Activated CD4-positive, alpha-beta T cell treated with anti-CD3 and anti-CD28 coated beads for 24 hours (primary cell): ENCODE measurements around the gene ISY1.
A peak's percentile ranks its signal among the peaks of the same experiment; 100 is the strongest.
"Not testable (repeated sequence)": the region's sequence is repeated elsewhere in the genome, so short reads cannot be mapped to it uniquely, and the experiment has no call there.

Experiments
- DNase-seq, 2 donors: peaks; one replicate each; pipeline ENCODE4 v3.0.0-alpha.2; 2020; ENCODE audit warnings: low read depth in 2 of 2

Gene ISY1

DNA sequence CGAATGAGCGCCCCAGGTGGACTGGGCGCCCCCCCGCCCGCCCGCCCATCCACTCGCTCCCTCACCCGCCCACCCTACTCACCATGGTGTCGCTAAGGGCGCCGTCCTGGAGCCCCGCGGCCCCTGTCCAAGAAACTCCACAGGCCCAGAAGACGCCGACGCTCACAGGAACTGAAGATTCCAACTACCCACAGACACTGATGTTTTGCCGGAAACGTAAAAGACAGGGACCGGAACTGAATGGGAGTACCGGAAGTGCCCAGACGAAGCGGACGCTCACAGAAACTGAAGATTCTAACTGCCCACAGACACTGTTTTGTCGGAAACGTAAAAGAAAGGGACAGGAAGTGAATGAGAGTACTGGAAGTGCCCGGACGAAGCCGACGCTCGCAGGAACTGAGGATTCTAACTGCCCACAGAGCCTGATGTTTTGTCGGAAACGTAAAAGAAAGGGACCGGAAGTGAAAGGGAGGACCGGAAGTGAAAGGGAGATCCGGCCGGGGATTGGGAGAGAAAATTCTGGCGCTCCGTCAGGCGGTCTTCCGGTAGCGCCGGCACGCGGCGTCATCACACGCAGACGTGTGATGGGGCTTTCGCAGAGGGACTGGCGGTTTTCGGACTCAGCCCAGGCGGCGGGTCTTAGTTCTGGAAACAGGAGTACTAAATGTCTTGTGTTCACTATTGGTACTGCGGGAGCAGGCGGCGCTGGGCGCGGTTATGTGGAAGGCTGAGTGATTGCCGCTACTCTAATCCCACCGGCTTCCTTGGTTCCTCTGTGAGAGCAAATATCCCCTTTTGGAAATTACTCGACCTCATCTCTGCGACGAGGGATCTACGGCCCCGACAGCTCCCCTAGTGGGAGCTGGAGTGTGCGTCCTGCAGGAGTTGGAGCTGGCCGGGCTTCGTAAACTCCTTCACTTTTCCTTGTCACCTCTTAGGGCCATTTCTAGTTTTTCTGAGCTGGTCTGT, at the start of gene ISY1:
Gene ISY1, minus strand, starts transcription at position 173 of the 969 bp plus-strand sequence. Its CDS starts 88 bp downstream, at position 85.
- DNase-seq = peak; percentile 71 to 79

DNA sequence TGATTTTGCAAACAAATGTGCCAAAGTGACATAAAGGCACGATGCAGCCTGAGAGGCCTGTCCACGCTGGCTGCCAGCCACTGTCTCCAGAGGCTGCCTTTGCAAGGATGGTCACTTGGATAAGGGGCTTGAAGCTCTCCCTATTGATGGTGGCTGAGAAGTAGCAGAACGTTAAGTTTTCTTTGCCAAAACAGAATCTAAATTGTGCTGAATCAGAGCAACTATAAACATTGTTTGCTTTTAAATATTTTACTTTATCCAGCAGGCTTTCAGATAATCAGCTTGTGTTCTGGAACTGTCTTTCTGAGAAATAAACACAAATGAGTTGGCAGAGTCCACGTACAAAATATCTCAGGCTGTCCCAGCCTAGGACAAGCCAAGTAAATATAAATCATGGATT, 46.6 kb upstream of the ISY1 start:
- no peak for DNase-seq

DNA sequence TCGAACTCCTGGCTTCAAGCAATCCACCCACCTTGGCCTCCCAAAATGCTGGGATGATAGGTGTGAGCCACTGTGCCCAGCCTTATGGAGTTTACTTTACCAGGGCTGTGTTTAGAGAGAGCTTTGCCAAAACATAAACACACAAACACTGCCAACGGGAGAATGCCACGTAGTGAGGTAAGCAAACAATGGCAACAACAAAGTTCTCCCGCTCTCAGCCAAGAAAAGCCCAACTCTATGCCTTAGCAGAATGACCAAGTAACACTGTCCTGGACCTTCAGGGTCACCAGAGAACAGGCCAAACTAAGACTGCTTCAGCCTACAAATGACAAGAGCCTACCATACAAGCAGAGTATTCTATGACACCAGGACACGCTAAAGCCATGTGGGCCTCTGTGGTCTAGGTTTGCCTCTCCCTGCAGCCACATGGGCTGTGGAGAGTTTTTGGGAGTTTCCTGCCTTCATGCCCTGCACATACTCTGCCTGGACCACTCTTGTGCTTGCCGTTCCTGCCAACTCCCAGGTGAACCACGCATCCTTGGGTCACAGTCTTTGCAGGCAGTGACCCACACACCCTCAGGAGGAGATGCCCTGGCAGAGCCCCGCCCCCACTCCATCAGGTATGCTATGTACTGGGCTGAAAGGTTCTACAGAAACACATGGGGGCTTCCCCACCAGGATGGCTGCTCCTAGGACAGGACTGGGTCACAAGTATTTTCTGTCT, 44.4 kb upstream of the ISY1 start:
- no peak for DNase-seq

GRCh38 chr3:129204473-129204872, 43.6 kb upstream of the ISY1 start:
- DNase-seq = no peak

DNA sequence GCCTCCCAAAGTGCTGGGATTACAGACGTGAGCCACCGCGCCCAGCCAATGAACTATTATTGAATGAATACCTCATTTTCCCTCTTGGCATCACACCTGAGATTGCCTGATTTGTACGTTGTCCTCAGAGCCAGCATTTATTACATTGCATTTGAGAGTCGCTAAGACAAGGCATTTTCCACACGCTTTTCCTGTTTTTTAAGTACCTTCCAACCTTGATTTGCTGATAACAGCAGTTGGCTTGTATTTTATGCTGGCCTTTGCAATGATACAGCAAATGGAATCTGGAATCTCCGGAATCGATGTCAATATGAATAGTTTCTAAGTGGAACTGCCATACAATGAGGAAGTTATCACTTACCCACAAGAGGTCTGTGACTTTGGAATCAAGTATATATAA, 38.5 kb upstream of the ISY1 start:
- no peak for DNase-seq

DNA sequence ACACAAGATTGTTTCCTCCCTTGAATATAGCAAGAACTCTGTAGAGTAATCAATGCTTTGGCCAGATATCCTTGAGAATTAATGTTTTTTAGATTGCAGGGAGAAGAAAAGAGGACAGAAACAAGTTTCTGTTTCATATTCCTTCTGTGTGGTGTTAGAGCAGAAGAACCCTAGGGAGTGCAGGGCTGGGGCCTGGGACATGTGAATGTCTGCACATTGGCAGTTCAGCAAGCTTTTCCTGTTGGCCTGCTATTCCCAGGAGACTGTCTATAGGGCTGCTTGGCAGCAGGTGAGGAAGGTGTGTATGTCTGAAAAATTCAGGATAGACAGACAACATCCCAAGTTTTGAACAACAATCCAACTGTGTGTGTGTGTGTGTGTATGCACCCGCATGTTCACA, 36.5 kb upstream of the ISY1 start:
- no peak for DNase-seq

GRCh38 chr3:129196601-129197000, 35.7 kb upstream of the ISY1 start:
- no peak for DNase-seq

DNA sequence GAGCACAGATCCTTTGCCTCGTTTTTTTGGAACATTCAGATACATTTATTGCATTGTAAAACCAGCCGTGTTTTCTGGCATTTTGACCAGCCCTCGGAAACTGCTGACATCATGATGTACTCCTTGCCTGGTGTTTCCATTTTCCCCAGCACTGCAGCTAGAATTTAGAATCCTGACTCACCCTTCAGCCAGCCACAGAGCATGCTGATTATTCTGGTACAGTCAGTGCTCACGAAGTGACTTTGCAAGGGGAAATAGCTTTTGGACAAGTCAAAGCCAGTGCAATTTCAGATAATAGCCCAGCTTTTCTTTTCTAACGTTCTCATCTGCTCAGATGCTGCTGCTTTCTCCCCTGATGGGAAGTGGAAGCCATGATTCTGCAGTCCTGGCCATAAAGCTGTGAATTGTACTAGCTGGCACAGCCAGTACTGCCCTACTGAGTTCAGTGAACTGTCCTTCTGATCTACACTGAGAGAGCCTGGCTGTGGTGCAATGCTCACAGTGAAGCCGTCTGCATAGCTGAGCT, 34.9 kb upstream of the ISY1 start:
- no peak for DNase-seq

GRCh38 chr3:129189793-129190192, 28.9 kb upstream of the ISY1 start:
- not testable (repeated sequence) for DNase-seq

DNA sequence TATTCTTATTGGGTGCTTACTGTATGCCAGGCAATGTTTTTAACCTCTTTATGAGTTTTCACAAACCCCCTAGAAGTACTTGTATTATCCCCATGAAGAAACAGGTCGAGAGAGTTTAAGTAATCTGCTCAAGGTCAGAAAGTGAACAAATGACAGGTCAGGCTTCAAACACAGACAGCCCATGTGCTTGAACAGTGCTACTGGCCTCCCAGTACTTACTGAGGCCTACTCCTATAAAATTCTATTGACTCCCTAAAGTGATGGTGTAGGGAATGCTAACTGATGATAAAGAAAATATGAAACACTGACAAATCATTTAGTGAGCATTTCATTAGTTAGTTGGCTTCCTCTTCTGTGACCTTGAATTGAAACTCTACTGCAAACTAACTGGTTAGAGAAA, 27.0 kb upstream of the ISY1 start:
- DNase-seq = no peak

DNA sequence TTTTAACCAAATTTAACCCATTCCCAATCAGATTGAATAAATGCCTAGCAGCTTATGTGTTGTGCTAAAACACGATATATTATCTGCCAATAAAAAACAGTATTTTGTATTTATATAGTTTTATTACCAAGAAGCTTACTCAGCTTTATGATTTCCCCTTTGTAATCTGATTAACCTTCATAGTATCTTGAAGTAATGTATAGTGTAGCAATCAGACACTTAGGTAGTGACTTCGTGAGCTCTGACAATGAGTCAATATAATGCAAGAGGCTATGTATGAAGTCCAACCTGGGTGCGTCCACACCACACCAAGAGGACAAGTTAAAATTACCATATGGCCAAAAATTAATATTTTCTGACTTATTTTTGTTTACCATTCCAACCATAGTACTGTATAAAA, 24.9 kb upstream of the ISY1 start:
- no peak for DNase-seq

GRCh38 chr3:129184784-129185542, 24.1 kb upstream of the ISY1 start:
- not testable (repeated sequence) for DNase-seq

DNA sequence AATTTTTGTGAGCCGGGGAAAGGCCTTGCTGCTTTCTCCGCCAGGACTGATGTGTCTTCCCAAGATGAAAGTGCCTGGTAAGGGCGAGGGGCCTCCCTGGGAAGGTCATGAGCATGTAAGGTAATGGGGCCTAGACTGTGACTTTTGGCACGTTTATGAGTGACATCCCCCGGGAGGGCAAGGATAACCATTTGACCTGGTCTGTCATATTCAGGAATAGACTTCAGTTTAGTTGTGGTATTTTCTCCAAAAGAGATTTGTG, 23.5 kb upstream of the ISY1 start:
- DNase-seq = no peak

DNA sequence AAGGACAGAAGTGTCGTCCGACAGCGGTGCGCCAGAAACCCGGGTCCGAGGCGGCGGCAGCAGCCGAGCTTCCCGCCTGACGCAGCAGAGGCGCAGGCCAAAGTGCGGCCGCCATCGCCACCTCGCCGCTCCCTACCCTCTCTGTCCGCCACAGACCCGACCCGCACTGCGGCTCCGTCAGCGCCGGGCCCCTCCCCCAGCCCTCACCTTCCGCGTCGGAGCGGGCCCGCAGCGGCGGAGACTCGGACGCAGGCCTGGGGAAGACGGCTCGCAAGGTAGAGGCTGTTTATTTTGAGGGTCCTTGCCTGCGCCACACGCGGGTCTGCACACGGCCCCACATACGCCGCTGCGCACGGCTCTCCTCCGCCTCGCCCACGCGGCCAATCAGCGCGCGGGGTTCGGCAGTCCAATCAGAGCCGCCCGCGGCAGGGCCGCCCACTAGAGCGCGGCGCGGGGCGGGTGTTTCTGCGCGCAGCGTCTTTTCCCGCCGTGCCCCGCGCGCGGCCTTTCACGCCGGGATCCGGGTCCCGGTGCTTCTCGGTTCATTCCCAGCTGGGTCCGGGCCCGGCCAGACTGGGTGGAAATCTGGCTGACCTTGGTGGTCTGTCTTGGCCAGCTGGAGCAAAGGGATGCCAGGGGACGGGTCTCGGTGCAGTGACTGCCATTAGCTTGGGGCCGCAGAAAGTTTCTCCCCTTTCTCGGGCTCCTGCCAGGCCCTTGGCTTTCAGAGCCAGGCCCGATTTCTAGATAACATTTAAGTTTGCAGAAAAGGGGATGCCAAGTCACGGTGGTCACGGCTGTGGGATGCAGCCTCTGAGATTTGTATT, 22.9 kb upstream of the ISY1 start, which contains the start of gene CNBP:
Gene CNBP, minus strand, starts transcription at position 328 of the 827 bp plus-strand sequence. CDS start 12,139 bp downstream, outside the sequence.
- peak; percentile 86 for DNase-seq

DNA sequence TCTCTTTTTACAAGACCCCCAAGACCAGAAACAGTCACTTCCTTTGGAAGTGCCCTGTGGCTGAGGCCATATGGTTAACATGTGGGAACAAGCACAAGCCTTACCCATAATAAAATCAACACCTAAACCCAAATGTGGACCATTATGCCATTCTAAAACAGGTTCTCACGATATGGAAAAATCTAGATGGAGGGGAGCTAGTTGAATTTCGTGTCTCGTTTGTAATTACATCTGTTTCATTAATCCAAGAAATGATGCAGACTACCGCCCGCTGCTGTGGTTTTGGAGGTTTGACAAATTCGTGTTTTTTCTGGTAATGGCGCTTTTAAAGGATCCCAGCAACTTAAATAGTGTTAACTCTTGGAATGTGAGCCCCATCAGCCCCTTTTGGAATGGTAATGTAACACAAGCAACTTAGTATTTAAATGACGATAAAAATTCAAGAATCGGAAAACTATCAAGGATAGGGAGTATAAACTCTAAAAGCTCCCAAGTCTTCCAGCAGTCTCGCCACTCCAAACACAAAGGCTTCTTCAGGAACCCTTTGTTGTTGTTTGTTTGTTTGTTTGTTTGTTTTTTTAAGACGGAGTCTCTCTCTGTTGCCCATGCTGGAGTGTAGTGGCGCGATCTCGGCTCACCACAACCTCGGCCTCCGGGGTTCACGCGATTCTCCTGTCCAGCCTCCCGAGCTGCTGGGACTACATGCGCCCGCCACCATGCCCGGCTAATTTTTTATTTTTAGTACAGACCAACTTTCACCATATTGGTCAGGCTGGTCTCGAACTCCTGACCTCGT, 21.7 kb upstream of the ISY1 start:
- no peak for DNase-seq

DNA sequence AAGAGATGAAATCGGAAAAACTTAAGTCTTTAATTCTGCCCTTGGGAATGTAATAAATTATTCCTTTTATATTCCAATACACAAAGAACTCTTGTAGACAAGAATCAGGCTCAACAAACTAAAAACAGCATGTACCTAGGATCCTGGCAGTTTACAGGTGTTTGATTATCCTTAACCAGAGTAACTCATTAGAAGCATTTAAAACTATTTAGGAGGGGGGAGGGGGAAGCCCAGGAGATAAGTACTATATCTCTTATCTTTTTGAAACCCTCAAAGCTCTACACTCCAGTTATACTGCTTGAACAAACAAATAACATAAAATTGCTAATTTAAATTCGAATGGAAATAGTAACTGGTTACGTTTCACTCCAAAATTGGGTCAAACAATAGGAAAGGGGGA, 21.0 kb upstream of the ISY1 start:
- DNase-seq = no peak

DNA sequence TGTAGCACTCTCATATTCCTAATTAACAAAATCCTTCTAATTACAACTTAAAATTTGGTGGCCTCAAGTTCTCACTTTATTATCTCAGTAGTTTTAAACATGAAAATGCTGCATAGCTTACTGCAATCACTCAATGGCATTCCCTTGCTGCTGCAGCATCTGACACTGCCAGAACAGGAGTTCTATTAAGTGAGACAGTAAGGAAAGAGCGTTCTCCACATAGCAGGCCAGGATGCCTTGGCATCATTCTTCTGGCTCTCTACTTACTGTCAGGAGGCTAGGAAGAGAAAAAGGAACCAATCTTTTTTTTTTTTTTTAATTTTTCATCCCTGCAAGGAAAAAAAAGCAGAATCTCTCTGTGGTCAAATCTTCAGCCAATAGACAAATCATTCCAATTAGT, 19.6 kb upstream of the ISY1 start:
- no peak for DNase-seq

GRCh38 chr3:129176051-129176450, 15.2 kb upstream of the ISY1 start:
- DNase-seq = no peak

DNA sequence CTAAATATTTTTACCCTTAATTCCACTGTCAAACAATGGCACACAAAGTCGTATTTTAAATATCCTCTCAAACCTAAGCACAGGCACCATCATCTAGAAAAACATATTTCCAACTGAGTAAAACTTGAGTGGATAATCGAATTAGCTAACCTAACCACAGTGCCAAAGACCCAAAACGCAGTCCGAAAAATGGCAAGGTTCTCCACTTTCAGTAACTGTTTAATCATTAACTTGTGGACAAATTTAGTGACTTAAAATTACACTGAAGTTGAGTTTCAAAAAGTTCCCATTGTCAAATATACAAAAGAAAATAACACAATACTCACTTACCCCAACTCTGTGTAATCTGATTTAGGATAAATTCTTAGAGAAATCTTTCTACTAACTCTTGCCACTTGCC, 12.9 kb upstream of the ISY1 start:
- no peak for DNase-seq

- no peak for DNase-seq
Observed at GRCh38 chr3:129173206-129173605, 12.3 kb upstream of the ISY1 start.
